ENCODE results near the gene MLX.

DNA sequence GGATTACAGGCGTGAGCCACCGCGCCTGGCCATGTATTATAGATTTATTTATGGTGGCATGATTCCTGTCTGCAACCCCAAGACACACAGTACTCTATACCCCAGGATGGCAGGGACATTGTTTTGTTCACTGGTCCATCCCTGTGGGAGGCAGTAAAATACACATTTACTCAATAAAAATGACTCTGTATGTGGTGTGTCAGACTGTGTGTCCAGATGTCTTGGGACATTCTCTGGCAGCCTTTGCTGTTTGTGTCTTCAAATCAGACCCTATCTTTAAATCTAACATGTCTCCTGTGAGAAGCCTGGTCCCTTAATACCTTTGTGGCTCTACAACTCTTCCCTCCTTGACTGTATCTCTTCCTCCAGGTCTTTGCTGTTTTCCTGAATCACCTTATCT, 6.7 kb upstream of the MLX start:
- TF ChIP-seq CTCF (IDR thresholded peaks at IDR 0.05) (no peak), POLR2AphosphoS5 (IDR thresholded peaks at IDR 0.05; ENCODE audit: insufficient read depth in 1 of 2, low read depth in 1 of 2) (no peak)
